Liver (tissue), 3 donors: Measurements from ENCODE around the gene USP47.

Source experiments
- ATF3 ChIP-seq: IDR thresholded peaks from 2 replicates; pipeline ENCODE4 v1.6.1; 2016; ENCODE audit warnings: antibody characterized with exemption
- CTCF ChIP-seq: fragments of 150-350 bp; IDR thresholded peaks from 2 replicates; pipeline ENCODE4 v1.5.1; 2017; ENCODE audit warnings: improper control_type of control experiment, low read depth, low read length; ENCODE audit not compliant: missing input control
- EGR1 ChIP-seq, 2 donors: IDR thresholded peaks; 2 replicates each; pipeline ENCODE4 v1.6.1; 2016 to 2018; ENCODE audit warnings: antibody characterized with exemption in 2 of 2, low read depth in 2 of 2
- FOXA2 ChIP-seq: IDR thresholded peaks from 2 replicates; pipeline ENCODE4 v1.6.1; 2016; ENCODE audit warnings: antibody characterized with exemption
- GABPA ChIP-seq, 2 donors: IDR thresholded peaks in 1 of 2; conservative IDR thresholded peaks in 1 of 2; 2 replicates each; pipeline ENCODE4 v1.6.1; 2016; ENCODE audit warnings: antibody characterized with exemption in 2 of 2, mild to moderate bottlenecking in 1 of 2, moderate library complexity in 1 of 2
- HNF4G ChIP-seq: IDR thresholded peaks from 2 replicates; pipeline ENCODE4 v1.6.1; 2016; ENCODE audit warnings: antibody characterized with exemption
- JUND ChIP-seq, 2 donors: IDR thresholded peaks; 2 replicates each; pipeline ENCODE4 v1.6.1; 2016; ENCODE audit warnings: antibody characterized with exemption in 2 of 2
- MAX ChIP-seq: IDR thresholded peaks from 2 replicates; pipeline ENCODE4 v1.6.1; 2016; ENCODE audit warnings: antibody characterized with exemption
- RAD21 ChIP-seq, 2 donors: IDR thresholded peaks; 2 replicates each; pipeline ENCODE4 v1.6.1; 2016; ENCODE audit warnings: antibody characterized with exemption in 2 of 2, mild to moderate bottlenecking in 2 of 2
- REST ChIP-seq: IDR thresholded peaks from 2 replicates; pipeline ENCODE4 v1.6.1; 2016; ENCODE audit warnings: antibody characterized with exemption, mild to moderate bottlenecking
- SP1 ChIP-seq: IDR thresholded peaks from 2 replicates; pipeline ENCODE4 v1.6.1; 2018; ENCODE audit warnings: antibody characterized with exemption, mild to moderate bottlenecking
- TAF1 ChIP-seq: conservative IDR thresholded peaks from 2 replicates; pipeline ENCODE4 v1.6.1; 2016; ENCODE audit warnings: antibody characterized with exemption, mild to moderate bottlenecking
- YY1 ChIP-seq: IDR thresholded peaks from 2 replicates; pipeline ENCODE4 v1.6.1; 2016; ENCODE audit warnings: antibody characterized with exemption, mild to moderate bottlenecking
- donor health status: healthy.
- donor health status: healthy.

- no peak for TF ChIP-seq CTCF
- TF ChIP-seq FOXA2: no peak
- no peak for TF ChIP-seq YY1
- no peak for TF ChIP-seq ATF3
- TF ChIP-seq RAD21 (IDR thresholded peaks at IDR 0.05): no peak
- no peak for TF ChIP-seq SP1
- no peak for TF ChIP-seq REST
- no peak for TF ChIP-seq GABPA (IDR thresholded peaks at IDR 0.05 in 1 of 2, conservative IDR thresholded peaks at IDR 0.05 in 1 of 2)
- TF ChIP-seq HNF4G: no peak
- TF ChIP-seq JUND (IDR thresholded peaks at IDR 0.05): no peak
- TF ChIP-seq EGR1 (IDR thresholded peaks at IDR 0.05; ENCODE audit: low read depth in 2 of 2): no peak
- TF ChIP-seq TAF1: no peak
- no peak for TF ChIP-seq MAX
Measured at GRCh38 chr11:11958403-11959231, 116.8 kb downstream of the USP47 start.
